Kidney epithelial cell (primary cell): ENCODE data around the gene MB. TPM values are rescaled to one million over a fixed set of nuclear protein-coding genes. Genes with fewer than 3 reads are reported as not detected.
"Not testable (repeated sequence)": the region's sequence is repeated elsewhere in the genome, so short reads cannot be mapped to it uniquely, and the experiment has no call there.

Experiments used
- DNase-seq: peaks from one replicate; pipeline ENCODE4 v3.0.0-alpha.2; 2010; ENCODE audit warnings: low read depth
- H3K27me3 ChIP-seq: 2 replicates; pipeline ENCODE4 v1.6.0; 2011; ENCODE audit warnings: low read length; ENCODE audit not compliant: control insufficient read depth, insufficient read depth
- H3K36me3 ChIP-seq: 2 replicates; pipeline ENCODE4 v1.5.1; 2011; ENCODE audit warnings: low read length; ENCODE audit not compliant: control insufficient read depth, insufficient read depth
- H3K4me3 ChIP-seq: 2 replicates; pipeline ENCODE4 v1.5.1; 2011; ENCODE audit warnings: low read depth, mild to moderate bottlenecking, control low read depth, low read length
- CTCF ChIP-seq: IDR thresholded peaks from 2 replicates; pipeline ENCODE4 v1.5.1; 2011; ENCODE audit warnings: mild to moderate bottlenecking, moderate library complexity, low read length, control low read depth, inconsistent platforms; ENCODE audit not compliant: insufficient read depth, poor library complexity, severe bottlenecking
- total RNA-seq: library from RNA; depleted of rRNA; stranded (reverse); fragments of >200 nt; gene quantifications from 2 replicates; pipeline ENCODE4 v1.2.3, GENCODE V29; 2015

MB gene
- total RNA-seq, 1 donor from 2014 or later: not detected

- H3K36me3 ChIP-seq: no peaks in the 10 kb centered on the region
- H3K27me3 ChIP-seq: no peaks in the 10 kb centered on the region
- DNase-seq: no peak
- no peak overlapping the region for H3K4me3 ChIP-seq
- no peak for TF ChIP-seq CTCF
Observed at GRCh38 chr22:35624547-35624946, 7.4 kb upstream of the MB start.

GRCh38 chr22:35623885-35624284 lies 6.8 kb upstream of the MB start:
- H3K4me3 ChIP-seq, H3K36me3 ChIP-seq, DNase-seq, H3K27me3 ChIP-seq: not testable (repeated sequence)

GRCh38 chr22:35622191-35622913 lies 5.2 kb upstream of the MB start:
- Histone ChIP-seq H3K36me3 (no peaks in the 10 kb centered on the region), H3K27me3 (peaks cover 6% of the 10 kb centered on the region), H3K4me3 (no peak overlapping the region)
- no peak for TF ChIP-seq CTCF
- DNase-seq: no peak

GRCh38 chr22:35621451-35621850 lies 4.3 kb upstream of the MB start:
- Histone ChIP-seq H3K36me3 (no peaks in the 10 kb centered on the region), H3K27me3 (peaks cover 12% of the 10 kb centered on the region), H3K4me3 (no peak overlapping the region)
- no peak for DNase-seq
- TF ChIP-seq CTCF: no peak

GRCh38 chr22:35620624-35621251 lies 3.6 kb upstream of the MB start:
- H3K27me3 ChIP-seq: peaks cover 12% of the 10 kb centered on the region
- no peaks in the 10 kb centered on the region for H3K36me3 ChIP-seq
- DNase-seq: no peak
- TF ChIP-seq CTCF: no peak
- H3K4me3 ChIP-seq: no peak overlapping the region

- Histone ChIP-seq H3K4me3 (no peak overlapping the region), H3K36me3 (no peaks in the 10 kb centered on the region), H3K27me3 (peaks cover 12% of the 10 kb centered on the region)
- TF ChIP-seq CTCF: no peak
- DNase-seq: no peak
Observed at GRCh38 chr22:35619336-35620094, 2.4 kb upstream of the MB start.
